Left colon (tissue), 2 donors: ENCODE measurements around the gene PAOX. TPM values are rescaled to one million over a fixed set of nuclear protein-coding genes. Genes with fewer than 3 reads are reported as not detected.

Experiments
- microRNA-seq, 2 donors: library from miRNA; unstranded; fragments of <30 nt; microRNA quantifications; one replicate each; pipeline versions ENCODE4 v1.1.0 to v1.2.0, GENCODE V29; 2020
- total RNA-seq, 2 donors: library from RNA; stranded (reverse); fragmentation: NEBNext Ultra II Directional; extraction: Animal tissue kit (Norgen Biotek cat#: 25700); gene quantifications; one replicate each; pipeline ENCODE4 v1.2.1, GENCODE V29; 2021
- donor health status: DM: no; HTN: no; CAD: no.
- donor health status: DM: yes; HTN: yes; CAD: no.

The PAOX gene
- total RNA-seq, 2 donors from 2014 or later, result 9.3 to 10.5 TPM

Small RNAs within 50 kb of the gene (microRNA-seq; reads per million reads assigned to microRNA genes)
- 4.3 to 9.5 reads per million in 2 donors for gene MIR3944

Other genes with a start within 250 kb of the PAOX start
- under 1 TPM; 0.06 to 0.20 TPM for gene KNDC1, start 219.0 kb upstream of the PAOX start, total RNA-seq
- gene UTF1, start 149.0 kb upstream of the PAOX start, total RNA-seq, result not detected
- under 1 TPM in 1 of 2 donors, not detected in 1; 0.14 TPM for gene VENTX, start 141.4 kb upstream of the PAOX start, total RNA-seq
- 1 to 10 TPM; 2.3 to 2.8 TPM for gene ADAM8, start 102.4 kb upstream of the PAOX start, total RNA-seq
- 10 to 100 TPM; 53.8 to 53.9 TPM for gene TUBGCP2, start 70.4 kb upstream of the PAOX start, total RNA-seq
- gene ZNF511, start 70.3 kb upstream of the PAOX start, total RNA-seq, result 10 to 100 TPM; 41.0 to 42.1 TPM
- 1 to 10 TPM in 1 of 2 donors, under 1 TPM in 1; 0.43 to 1.6 TPM for gene CALY, start 42.4 kb upstream of the PAOX start, total RNA-seq
- 100 to 1,000 TPM in 1 of 2 donors, 10 to 100 TPM in 1; 48.3 to 244 TPM for gene PRAP1, start 31.9 kb upstream of the PAOX start, total RNA-seq
- gene FUOM, start 21.2 kb upstream of the PAOX start, total RNA-seq, result 10 to 100 TPM; 25.5 to 28.7 TPM
- 100 to 1,000 TPM; 173 to 205 TPM for gene ECHS1, start 5.9 kb upstream of the PAOX start, total RNA-seq
- gene MTG1, start 14.9 kb downstream of the PAOX start, total RNA-seq, result 10 to 100 TPM; 38.0 to 49.5 TPM
- gene SPRN, start 45.4 kb downstream of the PAOX start, total RNA-seq, result not detected
- gene SCART1, start 74.7 kb downstream of the PAOX start, total RNA-seq, result 1 to 10 TPM; 2.1 to 3.9 TPM
- gene CYP2E1, start 148.1 kb downstream of the PAOX start, total RNA-seq, result under 1 TPM; 0.67 to 0.92 TPM
- not detected for gene SYCE1, start 186.3 kb downstream of the PAOX start, total RNA-seq
- not detected for gene FRG2B, start 247.5 kb downstream of the PAOX start, total RNA-seq